HEK293 (cell line): ENCODE results near the gene DST.

Experiments
- CTCF ChIA-PET: fragments of 350-600 bp; formaldehyde crosslinking; extraction: SDS; loops from one replicate; lab custom pipeline; 2021; ENCODE audit warnings: antibody characterized with exemption; lab: Yijun Ruan, JAX
- POLR2A ChIA-PET: fragments of 300-600 bp; formaldehyde crosslinking; extraction: SDS; loops from one replicate; lab custom pipeline; 2020; ENCODE audit warnings: antibody characterized with exemption, inconsistent platforms; lab: Yijun Ruan, JAX
- H3K27ac ChIP-seq: fragments of 200-500 bp; sonication (Bioruptor generic); 2 replicates; pipeline ENCODE4 v1.5.1; 2014; ENCODE audit warnings: low read depth, low read length, control low read depth, inconsistent platforms; ENCODE audit errors: extremely low read depth
- H3K36me3 ChIP-seq, 2 experiments: fragments of 200-500 bp in 1 of 2; sonication (Bioruptor generic) in 1 of 2; 1 replicate in 1 of 2; 2 replicates in 1 of 2; pipeline ENCODE4 v1.5.1; 2014 to 2017; ENCODE audit warnings: inconsistent platforms in 2 of 2, low read length in 2 of 2; ENCODE audit not compliant: control insufficient read depth in 2 of 2, insufficient read depth in 1 of 2
- H3K4me1 ChIP-seq: fragments of 200-500 bp; sonication (Bioruptor generic); 2 replicates; pipeline ENCODE4 v1.5.1; 2014; ENCODE audit warnings: mild to moderate bottlenecking, low read length, inconsistent platforms; ENCODE audit not compliant: control insufficient read depth, insufficient read depth
- H3K4me3 ChIP-seq: 2 replicates; pipeline ENCODE4 v1.5.1; 2011; ENCODE audit warnings: low read depth, mild to moderate bottlenecking, control low read depth, low read length, moderate library complexity
- H3K9me3 ChIP-seq: fragments of 200-500 bp; sonication (Bioruptor generic); 2 replicates; pipeline ENCODE4 v1.5.1; 2014; ENCODE audit warnings: low read depth, low read length, inconsistent platforms; ENCODE audit not compliant: control insufficient read depth, insufficient read depth
- GFI1B ChIP-seq: fragments of 450-650 bp; formaldehyde crosslinking; IDR thresholded peaks from 2 replicates; pipeline ENCODE4 v1.5.1; 2016; ENCODE audit warnings: missing biosample characterization, missing genetic modification characterization
- GLI4 ChIP-seq: fragments of 450-650 bp; formaldehyde crosslinking; IDR thresholded peaks from 2 replicates; pipeline ENCODE4 v1.5.1; 2016; ENCODE audit warnings: missing biosample characterization, missing genetic modification characterization
- GLIS1 ChIP-seq: fragments of 450-650 bp; formaldehyde crosslinking; IDR thresholded peaks from 2 replicates; pipeline ENCODE4 v1.5.1; 2016; ENCODE audit warnings: missing biosample characterization, missing genetic modification characterization
- HOXC10 ChIP-seq: sonication (generic); formaldehyde crosslinking; IDR thresholded peaks from 2 replicates; pipeline ENCODE4 v1.8.1; 2023; ENCODE audit warnings: mild to moderate bottlenecking, missing genetic modification reagents
- IKZF3 ChIP-seq: fragments of 450-650 bp; IDR thresholded peaks from 2 replicates; pipeline ENCODE4 v1.5.0; 2018; ENCODE audit warnings: missing biosample characterization, mild to moderate bottlenecking, missing genetic modification characterization, moderate library complexity
- MZF1 ChIP-seq: fragments of 450-650 bp; formaldehyde crosslinking; IDR thresholded peaks from 2 replicates; pipeline ENCODE4 v1.5.1; 2017; ENCODE audit warnings: missing biosample characterization, missing genetic modification characterization, borderline replicate concordance
- OVOL3 ChIP-seq: fragments of 450-650 bp; formaldehyde crosslinking; IDR thresholded peaks from 2 replicates; pipeline ENCODE4 v1.5.1; 2016; ENCODE audit warnings: missing biosample characterization, missing genetic modification characterization
- SP2 ChIP-seq: fragments of 450-650 bp; formaldehyde crosslinking; IDR thresholded peaks from 2 replicates; pipeline ENCODE4 v1.5.1; 2016; ENCODE audit warnings: missing biosample characterization, missing genetic modification characterization
- ZBTB26 ChIP-seq: fragments of 450-650 bp; formaldehyde crosslinking; optimal IDR thresholded peaks from 2 replicates; pipeline ENCODE3; 2016; ENCODE audit warnings: missing biosample characterization, mild to moderate bottlenecking, missing genetic modification characterization
- ZBTB49 ChIP-seq: fragments of 450-650 bp; formaldehyde crosslinking; IDR thresholded peaks from 2 replicates; pipeline ENCODE4 v1.5.1; 2016; ENCODE audit warnings: missing biosample characterization, missing genetic modification characterization, low read depth
- ZFP69B ChIP-seq: fragments of 450-650 bp; formaldehyde crosslinking; IDR thresholded peaks from 2 replicates; pipeline ENCODE4 v1.5.1; 2016; ENCODE audit warnings: missing biosample characterization, missing genetic modification characterization
- ZIC2 ChIP-seq: fragments of 450-650 bp; formaldehyde crosslinking; IDR thresholded peaks from 2 replicates; pipeline ENCODE4 v1.5.1; 2016; ENCODE audit warnings: missing biosample characterization, missing genetic modification characterization
- ZNF114 ChIP-seq: fragments of 450-650 bp; formaldehyde crosslinking; IDR thresholded peaks from 2 replicates; pipeline ENCODE4 v1.5.0; 2017; ENCODE audit warnings: missing biosample characterization, missing genetic modification characterization
- ZNF138 ChIP-seq: fragments of 450-650 bp; formaldehyde crosslinking; IDR thresholded peaks from 2 replicates; pipeline ENCODE4 v1.5.1; 2016; ENCODE audit warnings: missing biosample characterization, missing genetic modification characterization, borderline replicate concordance
- ZNF157 ChIP-seq: fragments of 450-650 bp; formaldehyde crosslinking; IDR thresholded peaks from 2 replicates; pipeline ENCODE4 v1.5.1; 2016; ENCODE audit warnings: missing biosample characterization, missing genetic modification characterization
- ZNF18 ChIP-seq: fragments of 450-650 bp; formaldehyde crosslinking; IDR thresholded peaks from 2 replicates; pipeline ENCODE4 v1.5.1; 2016; ENCODE audit warnings: missing biosample characterization, missing genetic modification characterization
- ZNF202 ChIP-seq: fragments of 450-650 bp; formaldehyde crosslinking; IDR thresholded peaks from 2 replicates; pipeline ENCODE4 v1.5.1; 2016; ENCODE audit warnings: missing biosample characterization, missing genetic modification characterization, borderline replicate concordance
- ZNF416 ChIP-seq: fragments of 450-650 bp; formaldehyde crosslinking; IDR thresholded peaks from 2 replicates; pipeline ENCODE4 v1.5.1; 2016; ENCODE audit warnings: missing biosample characterization, missing genetic modification characterization
- ZNF423 ChIP-seq: fragments of 450-650 bp; formaldehyde crosslinking; IDR thresholded peaks from 2 replicates; pipeline ENCODE4 v1.5.1; 2016; ENCODE audit warnings: missing biosample characterization, missing genetic modification characterization
- ZNF433 ChIP-seq: fragments of 450-650 bp; formaldehyde crosslinking; IDR thresholded peaks from 2 replicates; pipeline ENCODE4 v1.5.1; 2016; ENCODE audit warnings: missing biosample characterization, missing genetic modification characterization, low read depth
- ZNF548 ChIP-seq: fragments of 450-650 bp; formaldehyde crosslinking; IDR thresholded peaks from 2 replicates; pipeline ENCODE4 v1.5.1; 2016; ENCODE audit warnings: missing biosample characterization, missing genetic modification characterization
- ZNF549 ChIP-seq: fragments of 450-650 bp; IDR thresholded peaks from 2 replicates; pipeline ENCODE4 v1.5.1; 2018; ENCODE audit warnings: missing biosample characterization, missing genetic modification characterization, mild to moderate bottlenecking, inconsistent platforms, moderate library complexity
- ZNF558 ChIP-seq: fragments of 450-650 bp; formaldehyde crosslinking; IDR thresholded peaks from 2 replicates; pipeline ENCODE4 v1.5.1; 2016; ENCODE audit warnings: missing biosample characterization, missing genetic modification characterization
- ZNF623 ChIP-seq: fragments of 450-650 bp; formaldehyde crosslinking; IDR thresholded peaks from 2 replicates; pipeline ENCODE4 v1.5.1; 2016; ENCODE audit warnings: missing biosample characterization, missing genetic modification characterization
- ZNF677 ChIP-seq: fragments of 450-650 bp; IDR thresholded peaks from 2 replicates; pipeline ENCODE4 v1.5.0; 2018; ENCODE audit warnings: missing biosample characterization, mild to moderate bottlenecking, missing genetic modification characterization, moderate library complexity
- TF ChIP-seq, protein P1 (sequence below): fragments of 450-650 bp; formaldehyde crosslinking; IDR thresholded peaks from 2 replicates; pipeline ENCODE4 v1.5.1; 2016; ENCODE audit warnings: missing biosample characterization, missing genetic modification characterization
- TF ChIP-seq, protein P2 (sequence below): fragments of 450-650 bp; formaldehyde crosslinking; IDR thresholded peaks from 2 replicates; pipeline ENCODE4 v1.5.1; 2016; ENCODE audit warnings: missing biosample characterization, missing genetic modification characterization

DST gene

GRCh38 chr6:56435754-56436153, 206.9 kb downstream of the DST start:
- ChIA-PET POLR2A (no interaction called here), CTCF (interaction anchor here (0.6 kb wide), 1 partner anchor 8 kb away, joined by 3 read pairs; no protein-coding TSS in a partner anchor)
- TF ChIP-seq ZNF202 (tag by site-specific recombination) (no peak), MZF1 (tag by site-specific recombination) (no peak), ZNF114 (tag by site-specific recombination) (no peak), ZNF549 (tag by site-specific recombination) (no peak), ZNF423 (tag by site-specific recombination) (no peak), OVOL3 (no peak), ZNF157 (tag by site-specific recombination) (no peak), HOXC10 (CRISPR knock-in tag) (no peak), ZNF416 (tag by site-specific recombination) (no peak), ZFP69B (tag by site-specific recombination) (no peak), GFI1B (no peak), ZBTB49 (tag by site-specific recombination) (no peak), ZNF558 (no peak), ZNF433 (tag by site-specific recombination) (no peak), IKZF3 (no peak), SP2 (tag by site-specific recombination) (no peak), ZNF677 (tag by site-specific recombination) (no peak), ZIC2 (no peak)

GRCh38 chr6:56435326-56435725, 207.4 kb downstream of the DST start:
- Histone ChIP-seq H3K4me1 (no peaks in the 10 kb centered on the region), H3K27ac (no peak overlapping the region), H3K4me3 (no peak overlapping the region), H3K9me3 (no peaks in the 10 kb centered on the region), H3K36me3 (no peaks in the 10 kb centered on the region)
- TF ChIP-seq, protein P1, sequence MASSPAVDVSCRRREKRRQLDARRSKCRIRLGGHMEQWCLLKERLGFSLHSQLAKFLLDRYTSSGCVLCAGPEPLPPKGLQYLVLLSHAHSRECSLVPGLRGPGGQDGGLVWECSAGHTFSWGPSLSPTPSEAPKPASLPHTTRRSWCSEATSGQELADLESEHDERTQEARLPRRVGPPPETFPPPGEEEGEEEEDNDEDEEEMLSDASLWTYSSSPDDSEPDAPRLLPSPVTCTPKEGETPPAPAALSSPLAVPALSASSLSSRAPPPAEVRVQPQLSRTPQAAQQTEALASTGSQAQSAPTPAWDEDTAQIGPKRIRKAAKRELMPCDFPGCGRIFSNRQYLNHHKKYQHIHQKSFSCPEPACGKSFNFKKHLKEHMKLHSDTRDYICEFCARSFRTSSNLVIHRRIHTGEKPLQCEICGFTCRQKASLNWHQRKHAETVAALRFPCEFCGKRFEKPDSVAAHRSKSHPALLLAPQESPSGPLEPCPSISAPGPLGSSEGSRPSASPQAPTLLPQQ = no peak
- TF ChIP-seq ZNF138 (tag by site-specific recombination) = no peak
- no peak for TF ChIP-seq ZNF549 (tag by site-specific recombination)
- TF ChIP-seq ZNF423 (tag by site-specific recombination) = no peak
- TF ChIP-seq GLIS1 (tag by site-specific recombination) = no peak
- TF ChIP-seq ZNF623 = no peak
- no peak for TF ChIP-seq ZFP69B (tag by site-specific recombination)
- TF ChIP-seq ZNF433 (tag by site-specific recombination) = no peak
- no peak for TF ChIP-seq ZNF548 (tag by site-specific recombination)
- TF ChIP-seq ZNF677 (tag by site-specific recombination) = no peak
- TF ChIP-seq, protein P2, sequence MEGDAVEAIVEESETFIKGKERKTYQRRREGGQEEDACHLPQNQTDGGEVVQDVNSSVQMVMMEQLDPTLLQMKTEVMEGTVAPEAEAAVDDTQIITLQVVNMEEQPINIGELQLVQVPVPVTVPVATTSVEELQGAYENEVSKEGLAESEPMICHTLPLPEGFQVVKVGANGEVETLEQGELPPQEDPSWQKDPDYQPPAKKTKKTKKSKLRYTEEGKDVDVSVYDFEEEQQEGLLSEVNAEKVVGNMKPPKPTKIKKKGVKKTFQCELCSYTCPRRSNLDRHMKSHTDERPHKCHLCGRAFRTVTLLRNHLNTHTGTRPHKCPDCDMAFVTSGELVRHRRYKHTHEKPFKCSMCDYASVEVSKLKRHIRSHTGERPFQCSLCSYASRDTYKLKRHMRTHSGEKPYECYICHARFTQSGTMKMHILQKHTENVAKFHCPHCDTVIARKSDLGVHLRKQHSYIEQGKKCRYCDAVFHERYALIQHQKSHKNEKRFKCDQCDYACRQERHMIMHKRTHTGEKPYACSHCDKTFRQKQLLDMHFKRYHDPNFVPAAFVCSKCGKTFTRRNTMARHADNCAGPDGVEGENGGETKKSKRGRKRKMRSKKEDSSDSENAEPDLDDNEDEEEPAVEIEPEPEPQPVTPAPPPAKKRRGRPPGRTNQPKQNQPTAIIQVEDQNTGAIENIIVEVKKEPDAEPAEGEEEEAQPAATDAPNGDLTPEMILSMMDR (tag by site-specific recombination) = no peak
- no peak for TF ChIP-seq ZBTB26 (tag by site-specific recombination)
- TF ChIP-seq GLI4 (tag by site-specific recombination) = no peak
- no peak for TF ChIP-seq ZNF18
- CTCF ChIA-PET = interaction anchor here (0.6 to 0.7 kb wide), 2 partner anchors 8 to 20 kb away, joined by 3 read pairs; no protein-coding TSS in a partner anchor
- POLR2A ChIA-PET = no interaction called here

More at GRCh38 chr6:56435754-56436153, 206.9 kb downstream of the DST start:
- Histone ChIP-seq H3K4me3 (no peak overlapping the region), H3K4me1 (no peaks in the 10 kb centered on the region), H3K9me3 (no peaks in the 10 kb centered on the region), H3K36me3 (no peaks in the 10 kb centered on the region), H3K27ac (no peak overlapping the region)
